ENCODE data around the gene TNFRSF25. TPM values are rescaled to one million over a fixed set of nuclear protein-coding genes. Genes with fewer than 3 reads are reported as not detected.

TNFRSF25 gene
- total and polyA plus RNA-seq, 2 donors (not counting 3 experiments of a cell fraction or from before 2014, with no cell fraction given) = 33.9 to 38.8 TPM

DNA sequence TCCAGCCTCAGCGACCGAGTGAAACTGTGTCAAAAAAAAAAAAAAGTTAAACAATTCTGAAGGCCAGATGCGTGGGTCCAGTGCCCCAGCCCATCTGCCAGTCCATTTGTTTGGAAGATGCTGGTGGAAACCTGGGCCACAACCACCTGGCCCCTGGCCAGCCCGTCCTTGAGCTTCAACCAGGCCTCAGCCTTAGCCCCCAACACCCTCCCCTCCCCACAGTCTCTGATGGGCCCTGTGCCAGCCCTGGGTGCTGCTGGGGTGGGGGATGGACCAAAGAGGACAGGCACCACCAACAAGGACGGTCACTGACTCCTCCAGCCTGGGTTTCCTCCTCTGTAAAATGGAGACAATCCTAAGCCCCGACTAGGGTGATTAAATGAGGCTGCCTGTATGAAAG, 45.1 kb upstream of the TNFRSF25 start:
- Histone ChIP-seq H3K4me2 (ENCODE audit: insufficient read depth, low read length) (no peak overlapping the region), H4K20me1 (replicated peaks; ENCODE audit: control insufficient read depth, extremely low read depth, insufficient read depth, low read length) (no peaks in the 10 kb centered on the region), H3K9me3 (replicated peaks; ENCODE audit: control insufficient read depth, insufficient read depth, low read length) (no peaks in the 10 kb centered on the region), H3K79me2 (ENCODE audit: control insufficient read depth, insufficient read depth, low read length) (no peaks in the 10 kb centered on the region), H3K9me1 (replicated peaks; ENCODE audit: control insufficient read depth, extremely low read depth, insufficient read depth, low read length) (no peaks in the 10 kb centered on the region), H3K27ac (ENCODE audit: insufficient read depth, low read depth, low read length) (no peak overlapping the region), H3K4me3 (replicated peaks in 1 of 3; ENCODE audit: insufficient read depth in 1 of 3, low read depth in 1 of 3, low read length in 3 of 3) (no peak overlapping the region), H3K4me1 (ENCODE audit: control insufficient read depth, extremely low read depth, insufficient read depth, low read length) (no peaks in the 10 kb centered on the region), H3K9ac (replicated peaks; ENCODE audit: extremely low read depth, insufficient read depth, low read length) (no peak overlapping the region), H3K27me3 (ENCODE audit: control insufficient read depth in 2 of 2, insufficient read depth in 2 of 2, low read length in 2 of 2) (no peaks in the 10 kb centered on the region), H2AFZ (ENCODE audit: low read depth, low read length) (no peak overlapping the region), H3K36me3 (ENCODE audit: control insufficient read depth in 2 of 2, extremely low read depth in 1 of 2, insufficient read depth in 2 of 2, low read length in 2 of 2) (no peaks in the 10 kb centered on the region)
- dilution Hi-C loops (cut with MboI; ENCODE audit: extremely low pct_ligation_motif_present, low sequenced_read_pairs) (no loop called here), intact Hi-C loops (cut with micrococcal nuclease) (no loop called here)
- DNase-seq (ENCODE audit: low read depth, low spot score) = no peak
- ChIA-PET CTCF (no interaction called here), POLR2A (no interaction called here)
- no peak for FAIRE-seq
- no TSS peak for BruUV-seq (replicated peaks)
- TF ChIP-seq EZH2 (IDR thresholded peaks at IDR 0.05; ENCODE audit: borderline replicate concordance, low read depth, low read length, severe bottlenecking) (no peak), MYC (IDR thresholded peaks at IDR 0.05; ENCODE audit: low read depth, low read length) (no peak), JUN (IDR thresholded peaks at IDR 0.05; ENCODE audit: borderline replicate concordance, insufficient read depth, insufficient read length, low read depth) (no peak), CTCF (IDR thresholded peaks at IDR 0.05; ENCODE audit: extremely low read depth in 1 of 2, insufficient read depth in 1 of 2, low read depth in 1 of 2, low read length in 2 of 2) (no peak), POLR2AphosphoS5 (IDR thresholded peaks at IDR 0.05; ENCODE audit: insufficient read depth, low read depth, low read length) (no peak), POLR2A (IDR thresholded peaks at IDR 0.05; ENCODE audit: low read depth, low read length) (no peak), GATA2 (IDR thresholded peaks at IDR 0.05; ENCODE audit: insufficient read depth, insufficient read length, low read depth, low read length) (no peak), FOS (IDR thresholded peaks at IDR 0.05; ENCODE audit: borderline replicate concordance, insufficient read depth, low read length) (no peak)
- TF ChIP-seq, protein P1, sequence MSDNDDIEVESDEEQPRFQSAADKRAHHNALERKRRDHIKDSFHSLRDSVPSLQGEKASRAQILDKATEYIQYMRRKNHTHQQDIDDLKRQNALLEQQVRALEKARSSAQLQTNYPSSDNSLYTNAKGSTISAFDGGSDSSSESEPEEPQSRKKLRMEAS (IDR thresholded peaks at IDR 0.05; ENCODE audit: insufficient read depth, insufficient read length) = no peak
